Skeletal muscle satellite cell (primary cell): ENCODE measurements around the gene ACSL5.

Experiments
- H3K27me3 ChIP-seq: 2 replicates; pipeline ENCODE4 v1.7.0; 2013; ENCODE audit warnings: low read length; ENCODE audit not compliant: control insufficient read depth, insufficient read depth
- H3K36me3 ChIP-seq: 2 replicates; pipeline ENCODE4 v1.7.0; 2013; ENCODE audit warnings: mild to moderate bottlenecking, control low read depth, low read length; ENCODE audit not compliant: insufficient read depth
- H3K4me1 ChIP-seq: 2 replicates; pipeline ENCODE4 v1.7.0; 2013; ENCODE audit warnings: low read length; ENCODE audit not compliant: control insufficient read depth, insufficient read depth
- H3K4me2 ChIP-seq: 2 replicates; pipeline ENCODE4 v1.7.0; 2013; ENCODE audit warnings: mild to moderate bottlenecking, low read length
- H3K4me3 ChIP-seq: 2 replicates; pipeline ENCODE4 v1.7.0; 2013; ENCODE audit warnings: low read length
- H3K9ac ChIP-seq: 2 replicates; pipeline ENCODE4 v1.7.0; 2013; ENCODE audit warnings: mild to moderate bottlenecking, low read depth, low read length, moderate library complexity
- H3K9me3 ChIP-seq: replicated peaks from 2 replicates; pipeline ENCODE4 v1.7.0; 2013; ENCODE audit warnings: mild to moderate bottlenecking, control low read depth, low read length

Gene ACSL5

DNA sequence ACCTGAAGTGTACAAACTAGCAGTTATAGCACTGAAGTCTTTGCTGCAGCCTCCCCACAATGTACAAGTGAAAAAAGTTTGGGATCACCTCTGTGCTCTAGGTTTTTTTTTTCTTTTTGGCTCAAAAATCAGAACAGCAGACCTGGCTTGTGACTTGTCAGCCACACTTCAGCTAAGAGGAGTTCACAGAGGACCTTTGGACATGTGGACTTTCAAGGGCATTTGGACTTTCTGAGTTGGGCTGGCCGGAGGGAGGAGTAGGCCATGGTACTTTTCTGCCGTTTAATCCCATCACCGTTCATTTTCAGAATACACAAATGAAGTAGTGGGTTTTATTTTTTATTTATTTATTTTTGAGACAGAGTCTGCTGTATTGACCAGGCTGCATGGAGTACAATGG, 21.9 kb upstream of the ACSL5 start:
- no peak overlapping the region for H3K4me2 ChIP-seq
- no peaks in the 10 kb centered on the region for H3K27me3 ChIP-seq
- no peaks in the 10 kb centered on the region for H3K9me3 ChIP-seq
- H3K4me3 ChIP-seq: no peak overlapping the region
- no peak overlapping the region for H3K9ac ChIP-seq
- H3K36me3 ChIP-seq: no peaks in the 10 kb centered on the region
- no peaks in the 10 kb centered on the region for H3K4me1 ChIP-seq

DNA sequence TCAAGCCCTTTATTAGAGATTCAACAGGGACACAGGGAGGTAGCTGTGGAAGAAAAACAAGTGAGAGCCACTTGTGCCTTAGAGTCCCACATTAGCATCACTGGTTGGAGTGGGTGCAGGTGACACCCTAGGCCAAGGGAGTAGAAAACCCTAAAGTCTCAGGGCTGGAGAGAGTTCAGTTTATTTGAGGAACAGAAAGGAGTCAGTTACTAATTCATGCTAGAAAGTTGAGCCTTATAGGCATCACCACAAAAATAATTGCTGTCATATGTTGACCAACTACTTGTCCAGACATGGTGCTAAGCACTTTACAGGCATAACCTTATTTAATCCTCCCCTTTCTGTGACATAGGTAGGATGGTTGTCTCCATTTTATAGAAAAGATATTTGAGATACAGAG, 20.9 kb upstream of the ACSL5 start:
- Histone ChIP-seq H3K9ac (no peak overlapping the region), H3K4me3 (no peak overlapping the region), H3K4me2 (no peak overlapping the region), H3K27me3 (no peaks in the 10 kb centered on the region), H3K36me3 (no peaks in the 10 kb centered on the region), H3K4me1 (no peaks in the 10 kb centered on the region), H3K9me3 (no peaks in the 10 kb centered on the region)

DNA sequence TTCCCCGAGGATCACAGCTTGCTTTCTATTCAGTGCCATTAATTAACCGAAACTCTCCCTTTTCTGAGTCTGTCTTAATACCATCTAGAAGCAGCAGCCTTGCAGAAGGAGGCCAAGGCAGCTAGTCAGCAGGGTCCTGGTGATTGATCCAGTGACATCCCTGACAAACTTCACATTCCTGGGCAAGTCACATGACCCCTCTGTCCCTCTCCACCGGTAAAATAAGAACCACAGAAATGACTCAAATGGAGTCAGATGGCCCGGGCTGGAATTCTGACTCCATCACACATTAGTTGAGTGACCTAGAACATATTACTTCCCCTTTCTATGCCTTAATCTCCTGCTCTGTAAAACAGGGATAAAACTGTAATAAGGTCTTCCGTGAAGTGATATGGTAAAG, 17.2 kb upstream of the ACSL5 start:
- Histone ChIP-seq H3K36me3 (no peaks in the 10 kb centered on the region), H3K4me1 (peaks cover 12% of the 10 kb centered on the region), H3K27me3 (no peaks in the 10 kb centered on the region), H3K4me2 (no peak overlapping the region), H3K4me3 (no peak overlapping the region), H3K9ac (no peak overlapping the region), H3K9me3 (no peaks in the 10 kb centered on the region)

DNA sequence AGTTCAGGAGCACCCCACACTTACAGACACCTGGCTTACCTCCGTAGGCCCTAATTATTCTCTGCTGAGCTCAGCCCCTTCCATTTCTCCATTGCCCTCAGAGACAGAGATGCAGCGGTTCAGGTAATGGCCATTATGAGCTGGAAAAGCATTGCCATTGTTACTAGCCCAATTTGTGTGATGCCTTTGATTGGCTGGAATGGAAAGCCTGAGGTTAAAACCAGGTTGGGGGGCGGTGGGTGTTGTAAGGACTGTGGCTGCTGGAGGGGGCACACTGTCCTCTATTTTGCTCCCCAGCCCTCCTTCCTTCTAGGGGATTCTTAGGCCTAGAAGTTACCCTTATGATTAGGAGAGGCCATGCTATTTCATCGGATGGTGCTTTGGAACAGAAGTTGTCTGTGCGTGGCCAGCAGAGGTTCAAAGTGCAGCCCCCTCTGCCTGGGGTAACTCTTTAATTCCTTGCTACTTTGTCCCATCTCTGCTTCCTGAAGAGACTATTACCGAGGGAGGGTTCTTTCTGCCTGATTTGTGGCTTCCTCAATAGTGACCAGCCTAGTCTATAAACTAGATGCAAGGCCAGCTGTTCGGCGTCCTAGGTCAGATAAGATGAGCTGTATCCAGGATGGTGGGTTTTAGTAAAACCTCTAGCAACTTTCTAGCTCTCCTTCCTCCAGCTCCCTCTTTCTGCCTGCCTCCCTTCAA, 14.2 kb upstream of the ACSL5 start:
- Histone ChIP-seq H3K9ac (no peak overlapping the region), H3K4me3 (no peak overlapping the region), H3K4me2 (no peak overlapping the region), H3K4me1 (peaks cover 29% of the 10 kb centered on the region), H3K27me3 (no peaks in the 10 kb centered on the region), H3K36me3 (no peaks in the 10 kb centered on the region), H3K9me3 (no peaks in the 10 kb centered on the region)

DNA sequence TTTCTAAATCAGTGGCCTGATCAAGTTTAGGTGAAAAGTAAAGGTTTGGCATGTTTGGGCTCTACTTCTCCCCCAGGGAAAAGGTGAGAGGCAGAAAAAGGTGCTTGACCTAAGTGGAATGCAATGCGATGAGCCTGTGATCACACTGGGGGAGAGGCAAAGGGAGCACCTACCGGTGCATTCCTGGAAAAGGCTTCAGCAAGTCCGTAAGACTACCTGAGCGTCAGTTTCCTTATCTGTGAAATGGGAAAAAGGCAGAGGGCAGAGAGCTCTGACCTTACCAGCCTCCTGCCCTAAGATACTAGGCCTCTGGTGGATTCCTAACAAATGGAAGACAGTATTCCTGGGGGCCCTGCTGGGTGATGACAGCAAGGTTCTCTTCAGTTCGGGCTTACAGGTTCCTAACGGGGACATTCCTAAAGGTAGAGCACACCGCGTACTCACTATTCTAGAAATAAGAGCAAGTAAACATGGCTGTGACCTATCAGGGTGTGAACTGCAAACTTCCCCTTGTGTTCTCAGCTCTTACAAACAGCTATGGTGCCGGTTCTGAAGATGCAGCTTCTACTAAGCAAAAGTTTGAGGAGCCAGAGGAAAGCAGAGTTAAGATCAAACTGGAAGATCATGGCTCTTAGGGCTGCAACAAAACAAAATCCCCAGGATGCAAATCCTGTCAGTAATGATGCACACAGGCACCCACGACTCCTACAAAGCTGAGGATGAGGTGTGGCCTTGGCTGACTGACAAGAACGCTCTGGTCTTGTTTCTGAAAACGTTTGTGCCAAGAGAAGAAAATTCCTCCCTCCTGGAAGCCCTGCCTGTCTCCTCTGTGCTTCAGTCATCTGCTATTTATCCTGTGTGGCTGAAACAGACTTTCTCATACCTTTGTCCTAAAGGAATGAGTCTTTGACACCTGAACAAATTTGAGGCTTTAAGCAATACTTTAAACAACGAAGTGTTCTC, 13.3 kb upstream of the ACSL5 start:
- no peaks in the 10 kb centered on the region for H3K36me3 ChIP-seq
- H3K9ac ChIP-seq: no peak overlapping the region
- no peak overlapping the region for H3K4me2 ChIP-seq
- H3K27me3 ChIP-seq: no peaks in the 10 kb centered on the region
- H3K4me3 ChIP-seq: no peak overlapping the region
- no peaks in the 10 kb centered on the region for H3K9me3 ChIP-seq
- peaks cover 29% of the 10 kb centered on the region for H3K4me1 ChIP-seq

DNA sequence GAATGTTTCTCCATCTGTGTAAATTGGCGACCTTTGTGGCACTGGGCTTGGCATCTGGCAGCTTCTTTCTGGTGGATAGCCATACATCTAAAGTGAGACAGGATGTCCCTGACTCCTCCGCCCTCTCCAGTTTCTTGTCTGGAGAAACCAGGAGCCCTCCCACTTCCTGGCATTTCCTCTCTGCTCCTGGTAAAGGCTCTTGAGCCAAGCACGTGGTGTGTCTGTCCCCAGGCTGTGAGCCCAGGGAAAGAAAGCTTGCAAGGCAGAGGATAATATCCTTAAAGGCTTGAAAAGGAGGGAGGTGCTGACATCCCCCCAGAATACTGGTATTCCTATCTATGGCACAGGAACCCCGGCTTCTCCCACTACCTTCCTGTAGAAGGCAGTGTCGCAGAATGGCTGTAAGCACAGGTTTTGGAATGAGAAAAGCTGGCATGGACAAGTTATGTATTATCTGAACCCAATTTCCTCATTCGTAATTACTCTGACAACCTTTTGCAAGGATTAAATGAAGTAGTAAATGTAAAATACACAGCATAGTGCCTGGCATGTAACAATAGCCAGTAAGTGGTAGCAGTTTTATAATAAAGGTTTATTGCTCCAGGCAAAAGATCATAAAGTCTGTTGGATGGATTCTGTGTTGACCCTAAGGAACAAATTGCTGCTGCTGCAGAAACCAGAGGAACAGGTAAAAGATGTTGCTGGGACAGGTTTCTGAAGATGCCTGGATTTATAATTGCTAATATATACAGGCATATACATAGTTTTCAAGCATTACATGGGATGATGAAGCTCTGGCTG, 11.8 kb upstream of the ACSL5 start:
- H3K27me3 ChIP-seq: peaks cover 3% of the 10 kb centered on the region
- no peak overlapping the region for H3K4me2 ChIP-seq
- H3K9ac ChIP-seq: no peak overlapping the region
- peaks cover 29% of the 10 kb centered on the region for H3K4me1 ChIP-seq
- no peaks in the 10 kb centered on the region for H3K36me3 ChIP-seq
- no peaks in the 10 kb centered on the region for H3K9me3 ChIP-seq
- no peak overlapping the region for H3K4me3 ChIP-seq

DNA sequence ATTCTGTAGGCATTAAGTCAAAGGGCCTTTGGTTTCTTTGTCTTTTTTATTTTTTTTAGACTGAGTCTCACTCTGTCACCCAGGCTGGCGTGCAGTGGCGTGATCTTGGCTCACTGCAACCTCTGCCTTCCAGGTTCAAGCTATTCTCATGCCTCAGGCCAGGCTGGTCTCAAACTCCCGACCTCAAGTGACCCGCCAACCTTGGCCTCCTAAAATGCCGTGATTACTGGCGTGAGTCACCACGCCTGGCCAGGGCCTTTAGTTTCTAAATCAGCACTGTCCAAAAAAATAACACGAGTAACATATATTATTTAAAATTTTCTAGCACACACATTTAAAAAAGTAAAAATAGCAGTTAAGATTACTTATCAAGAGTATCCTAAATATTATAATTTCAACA, 11.1 kb upstream of the ACSL5 start:
- peaks cover 8% of the 10 kb centered on the region for H3K27me3 ChIP-seq
- H3K4me2 ChIP-seq: no peak overlapping the region
- H3K36me3 ChIP-seq: no peaks in the 10 kb centered on the region
- H3K9me3 ChIP-seq: no peaks in the 10 kb centered on the region
- H3K4me1 ChIP-seq: peaks cover 29% of the 10 kb centered on the region
- H3K4me3 ChIP-seq: no peak overlapping the region
- H3K9ac ChIP-seq: no peak overlapping the region

DNA sequence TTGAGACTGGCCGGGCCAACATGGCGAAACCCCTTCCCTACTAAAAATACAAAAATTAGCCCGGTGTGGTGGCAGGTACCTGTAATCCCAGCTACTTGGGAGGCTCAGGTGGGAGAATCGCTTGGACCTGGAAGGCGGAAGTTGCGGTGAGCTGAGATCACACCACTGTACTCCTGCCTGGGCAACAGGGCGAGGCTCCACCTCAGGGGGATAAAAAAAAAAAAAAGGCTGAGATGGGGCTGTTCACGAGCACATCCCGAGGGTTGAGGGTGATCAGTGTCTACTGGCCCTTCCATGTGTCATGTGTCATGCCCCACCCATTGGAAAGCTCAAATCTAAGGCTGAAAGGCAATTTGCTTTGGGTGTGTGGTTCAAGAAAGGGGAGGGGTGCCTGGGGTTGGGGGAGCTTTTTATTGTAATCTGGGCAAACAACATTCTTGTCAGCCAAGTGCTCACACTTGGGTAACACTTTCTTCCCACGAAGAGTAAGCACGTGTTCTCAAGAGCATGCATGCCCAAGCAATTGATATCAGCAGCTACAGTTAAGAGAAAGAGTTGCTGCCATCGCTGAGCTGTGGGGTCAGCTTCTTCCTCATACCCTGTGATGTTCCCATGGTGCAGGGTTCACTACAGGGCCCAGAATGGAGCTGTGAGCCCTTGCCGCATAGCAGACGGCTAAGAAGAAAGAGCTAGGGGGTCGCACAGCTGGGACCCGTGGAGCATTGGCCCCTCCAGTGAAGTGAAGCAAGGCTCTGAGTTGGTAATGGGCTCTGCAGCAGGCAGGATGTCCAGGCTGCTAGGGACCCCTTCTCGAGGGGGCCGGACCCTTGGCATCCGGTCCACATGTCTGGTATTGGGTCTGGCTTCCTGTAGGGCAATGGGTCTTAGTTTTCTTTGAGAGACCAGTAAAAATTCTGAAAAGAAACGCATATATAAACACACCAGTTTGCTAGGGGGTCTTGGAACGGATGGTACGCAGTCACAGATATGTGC, 9.9 kb upstream of the ACSL5 start:
- Histone ChIP-seq H3K4me2 (no peak overlapping the region), H3K4me1 (peaks cover 29% of the 10 kb centered on the region), H3K36me3 (no peaks in the 10 kb centered on the region), H3K27me3 (peaks cover 8% of the 10 kb centered on the region), H3K9ac (no peak overlapping the region), H3K9me3 (no peaks in the 10 kb centered on the region), H3K4me3 (no peak overlapping the region)

DNA sequence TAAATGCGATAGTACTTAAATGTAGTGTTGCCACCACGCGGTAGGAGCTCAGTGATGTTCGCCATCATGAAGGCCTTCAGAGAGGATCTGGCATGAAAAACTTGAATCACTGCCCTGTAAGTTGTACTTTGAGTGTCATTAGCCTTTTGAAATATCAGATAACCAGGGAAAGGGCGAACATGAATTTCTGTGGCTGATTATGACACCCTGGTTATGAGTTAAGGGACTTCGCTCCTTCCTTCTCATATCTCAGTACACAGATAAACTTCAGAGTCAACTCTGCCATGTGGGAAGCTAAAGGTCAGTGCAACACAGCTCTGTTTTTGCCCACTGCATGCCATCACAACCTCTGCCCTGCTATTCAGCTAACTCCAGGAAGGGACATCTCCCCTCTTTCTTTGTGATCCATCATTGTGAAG, 8.9 kb upstream of the ACSL5 start:
- no peak overlapping the region for H3K4me3 ChIP-seq
- no peaks in the 10 kb centered on the region for H3K9me3 ChIP-seq
- H3K27me3 ChIP-seq: peaks cover 8% of the 10 kb centered on the region
- H3K4me1 ChIP-seq: peaks cover 29% of the 10 kb centered on the region
- no peaks in the 10 kb centered on the region for H3K36me3 ChIP-seq
- no peak overlapping the region for H3K4me2 ChIP-seq
- no peak overlapping the region for H3K9ac ChIP-seq

DNA sequence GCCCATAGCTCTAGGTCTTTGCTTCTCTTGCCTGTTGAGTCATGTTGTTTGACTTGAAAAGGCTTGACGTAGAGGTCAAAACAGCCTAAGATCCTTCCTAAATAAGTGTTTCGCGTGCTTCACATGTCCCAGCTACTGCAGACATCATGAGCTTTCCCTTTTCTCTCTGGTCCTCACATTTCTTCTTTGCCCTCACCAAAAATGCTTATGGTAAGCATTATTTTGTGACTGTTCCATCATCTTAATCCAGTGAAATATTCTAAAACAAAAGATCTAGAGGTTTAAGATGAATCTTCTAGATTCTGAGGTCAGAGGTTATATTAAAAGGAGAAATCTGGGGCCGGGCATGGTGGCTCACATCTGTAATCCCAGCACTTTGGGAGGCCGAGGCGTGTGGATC, 8.5 kb upstream of the ACSL5 start:
- H3K4me3 ChIP-seq: no peak overlapping the region

More for the DNA sequence above, 8.5 kb upstream of the ACSL5 start:
- peaks cover 8% of the 10 kb centered on the region for H3K27me3 ChIP-seq
- no peak overlapping the region for H3K4me2 ChIP-seq
- H3K9me3 ChIP-seq: no peaks in the 10 kb centered on the region
- H3K36me3 ChIP-seq: no peaks in the 10 kb centered on the region
- peaks cover 28% of the 10 kb centered on the region for H3K4me1 ChIP-seq
- no peak overlapping the region for H3K9ac ChIP-seq
